HFF-Myc (cell line): ENCODE data around the gene KCNS1.

Experiments used
- DNase-seq: peaks from one replicate; pipeline ENCODE4 v3.0.0-alpha.2; 2011; ENCODE audit warnings: low read depth; ENCODE audit errors: extremely low read depth
- H3K4me3 ChIP-seq: replicated peaks from 2 replicates; pipeline ENCODE4 v1.5.1; 2011; ENCODE audit warnings: low read depth, mild to moderate bottlenecking, control low read depth, low read length
- TF ChIP-seq, protein P1 (sequence below): IDR thresholded peaks from 2 replicates; pipeline ENCODE4 v1.5.1; 2012; ENCODE audit warnings: mild to moderate bottlenecking, low read depth, low read length, control low read depth; ENCODE audit errors: missing control alignments

The KCNS1 gene

DNA sequence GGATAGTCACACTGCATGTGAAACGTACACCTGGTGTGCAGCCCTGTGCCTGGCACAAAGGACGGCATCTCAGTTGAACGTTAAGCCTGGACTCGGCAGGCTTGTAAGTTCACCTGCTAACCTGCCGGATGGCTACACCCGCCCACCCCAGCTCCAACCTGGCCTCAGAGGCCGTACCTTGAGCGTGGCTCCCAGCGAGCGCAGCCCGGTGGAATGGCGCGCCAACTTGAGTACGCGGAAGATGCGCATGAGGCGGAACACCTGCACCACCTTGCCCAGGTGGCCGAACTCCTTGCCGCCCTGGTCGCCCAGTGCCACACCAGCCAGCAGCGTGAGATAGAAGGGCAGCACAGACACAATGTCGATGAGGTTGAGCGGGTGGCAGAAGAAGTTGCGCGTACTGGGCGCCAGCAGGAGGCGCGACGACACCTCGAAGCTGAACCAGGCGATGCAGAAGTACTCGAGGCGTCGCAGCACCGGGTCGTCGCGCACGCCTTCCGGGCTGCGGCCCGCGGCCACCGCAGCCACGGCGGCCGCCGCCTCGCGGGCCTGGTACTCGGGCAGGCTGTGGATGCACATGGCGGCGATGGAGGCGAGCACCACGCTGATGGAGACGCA is 3.3 kb downstream of the KCNS1 start:
- TF ChIP-seq, protein P1, sequence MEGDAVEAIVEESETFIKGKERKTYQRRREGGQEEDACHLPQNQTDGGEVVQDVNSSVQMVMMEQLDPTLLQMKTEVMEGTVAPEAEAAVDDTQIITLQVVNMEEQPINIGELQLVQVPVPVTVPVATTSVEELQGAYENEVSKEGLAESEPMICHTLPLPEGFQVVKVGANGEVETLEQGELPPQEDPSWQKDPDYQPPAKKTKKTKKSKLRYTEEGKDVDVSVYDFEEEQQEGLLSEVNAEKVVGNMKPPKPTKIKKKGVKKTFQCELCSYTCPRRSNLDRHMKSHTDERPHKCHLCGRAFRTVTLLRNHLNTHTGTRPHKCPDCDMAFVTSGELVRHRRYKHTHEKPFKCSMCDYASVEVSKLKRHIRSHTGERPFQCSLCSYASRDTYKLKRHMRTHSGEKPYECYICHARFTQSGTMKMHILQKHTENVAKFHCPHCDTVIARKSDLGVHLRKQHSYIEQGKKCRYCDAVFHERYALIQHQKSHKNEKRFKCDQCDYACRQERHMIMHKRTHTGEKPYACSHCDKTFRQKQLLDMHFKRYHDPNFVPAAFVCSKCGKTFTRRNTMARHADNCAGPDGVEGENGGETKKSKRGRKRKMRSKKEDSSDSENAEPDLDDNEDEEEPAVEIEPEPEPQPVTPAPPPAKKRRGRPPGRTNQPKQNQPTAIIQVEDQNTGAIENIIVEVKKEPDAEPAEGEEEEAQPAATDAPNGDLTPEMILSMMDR: no peak
- H3K4me3 ChIP-seq: no peak overlapping the region
- DNase-seq: no peak

DNA sequence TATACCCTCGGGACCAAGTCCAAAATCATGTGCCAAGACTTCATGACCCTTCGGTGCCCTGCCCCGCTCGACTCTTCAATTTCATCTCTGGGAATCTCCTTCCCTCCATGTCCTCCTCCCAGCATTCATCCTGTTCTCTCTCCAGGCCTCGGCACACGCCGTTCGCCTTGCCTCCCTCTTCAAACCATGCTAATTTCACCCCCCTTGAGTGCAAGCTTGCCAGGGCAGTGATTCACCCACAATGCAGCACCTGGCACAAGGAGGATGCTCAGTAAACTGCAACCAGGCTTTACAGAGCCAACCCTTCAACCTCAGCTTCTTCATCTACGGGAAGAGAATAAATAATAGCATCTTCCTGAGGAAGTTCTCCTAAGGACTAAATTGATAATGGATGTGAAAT is 4.1 kb downstream of the KCNS1 start:
- no peak for DNase-seq

DNA sequence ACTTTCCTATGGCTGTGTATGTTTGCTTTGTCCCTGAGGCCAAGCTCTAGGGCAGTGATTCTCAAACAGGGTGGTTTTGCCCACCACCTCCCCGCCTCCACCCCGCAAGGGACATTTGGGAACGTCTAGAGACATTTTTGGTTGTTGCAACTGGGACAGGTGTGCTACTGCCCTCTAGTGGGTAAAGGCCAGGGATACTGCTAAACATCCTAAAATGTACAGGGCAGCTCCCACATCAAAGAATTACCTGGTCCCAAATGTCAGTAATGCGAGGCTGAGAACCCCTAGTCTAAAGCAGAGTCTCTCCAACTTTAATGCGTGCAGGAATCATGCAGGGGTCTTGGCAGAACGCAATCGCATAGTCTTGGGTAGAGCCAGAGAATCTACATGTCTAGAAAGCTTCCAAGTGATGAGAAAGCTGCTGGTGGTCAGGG is 5.1 kb downstream of the KCNS1 start:
- TF ChIP-seq, protein P1: peak; percentile 73
- no peak overlapping the region for H3K4me3 ChIP-seq
- peak; percentile 41 for DNase-seq

More for the DNA sequence above, 4.1 kb downstream of the KCNS1 start:
- no peak overlapping the region for H3K4me3 ChIP-seq
- TF ChIP-seq, protein P1: no peak

DNA sequence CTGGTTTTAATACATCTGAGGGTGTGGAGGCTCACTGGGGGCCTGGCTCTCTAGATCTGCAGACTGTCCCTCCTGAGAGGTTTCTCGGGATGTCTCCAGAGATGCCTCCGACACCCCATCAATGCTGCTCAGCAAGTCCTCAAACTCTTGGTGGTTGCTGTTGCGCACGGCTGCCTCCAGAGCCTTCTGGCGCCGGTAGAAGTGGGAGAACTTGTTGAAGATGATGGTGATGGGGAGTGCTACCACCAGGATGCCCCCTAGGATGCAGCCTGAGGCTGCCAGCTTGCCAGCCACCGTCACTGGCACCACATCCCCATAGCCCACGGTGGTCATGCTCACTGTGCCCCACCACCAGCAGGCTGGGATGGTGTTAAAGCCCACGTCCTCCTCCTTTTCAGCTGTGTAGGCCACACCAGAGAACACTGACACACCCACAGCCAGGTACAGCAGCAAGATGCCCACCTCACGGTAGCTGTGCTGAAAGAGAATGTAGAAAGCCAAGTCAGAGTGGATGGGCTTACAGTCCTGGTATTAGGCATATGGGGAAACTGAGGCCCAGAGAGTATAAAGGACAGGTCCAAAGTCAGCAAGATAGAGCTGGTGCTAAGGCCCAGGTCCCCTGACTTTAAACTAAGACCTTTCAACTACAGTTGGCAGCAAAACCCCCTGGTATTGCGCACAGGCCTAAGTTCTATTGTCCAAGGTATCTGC is 5.9 kb downstream of the KCNS1 start:
- no peak overlapping the region for H3K4me3 ChIP-seq
- TF ChIP-seq, protein P1: no peak
- no peak for DNase-seq

DNA sequence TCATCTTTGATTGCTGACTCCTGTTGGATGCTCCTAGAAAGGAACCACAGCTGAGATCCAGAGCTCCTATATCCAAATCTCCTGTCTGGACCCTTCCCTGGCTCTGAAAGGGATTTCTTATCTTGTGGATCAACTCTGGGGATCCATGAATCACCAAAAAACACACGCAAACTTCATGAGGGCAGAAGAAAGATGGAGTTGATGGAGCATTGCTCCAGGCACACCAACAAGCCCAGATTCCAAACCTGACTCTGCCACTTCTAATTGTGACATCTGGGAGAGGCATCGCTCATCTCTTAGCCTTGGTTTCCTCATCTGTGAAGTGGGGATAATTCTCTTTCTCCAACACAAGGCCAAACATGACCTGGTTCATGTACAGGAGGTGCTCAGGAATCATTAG is 6.7 kb downstream of the KCNS1 start:
- TF ChIP-seq, protein P1: no peak
- H3K4me3 ChIP-seq: no peak overlapping the region
- DNase-seq: no peak

DNA sequence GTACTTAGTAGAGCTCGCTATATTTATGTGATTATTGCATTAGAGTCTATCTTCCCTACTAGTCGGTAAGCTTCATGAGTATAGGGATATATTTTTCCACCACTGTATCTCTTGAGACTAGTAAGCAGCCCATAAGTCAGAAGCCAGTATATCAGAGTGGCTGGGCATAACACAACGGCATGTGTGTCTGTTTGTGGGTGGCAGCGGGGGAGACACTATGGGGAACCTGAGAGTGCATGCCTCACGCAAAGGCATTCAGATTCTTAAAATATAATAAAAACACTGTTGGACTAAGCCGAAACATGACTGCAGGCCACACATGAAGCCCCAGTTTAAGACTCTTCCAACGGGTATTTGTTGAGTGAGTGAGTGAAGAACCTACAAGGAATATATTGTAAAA is 8.0 kb downstream of the KCNS1 start:
- TF ChIP-seq, protein P1: no peak
- no peak for DNase-seq
- no peak overlapping the region for H3K4me3 ChIP-seq
